ENCODE results near the gene SUOX. TPM values are rescaled to one million over a fixed set of nuclear protein-coding genes. Genes with fewer than 3 reads are reported as not detected.
A peak's percentile ranks its signal among the peaks of the same experiment; 100 is the strongest.

SUOX gene
- total RNA-seq, 6 experiments from 2014 or later = 31.5 to 63.7 (median 47.9) TPM

DNA sequence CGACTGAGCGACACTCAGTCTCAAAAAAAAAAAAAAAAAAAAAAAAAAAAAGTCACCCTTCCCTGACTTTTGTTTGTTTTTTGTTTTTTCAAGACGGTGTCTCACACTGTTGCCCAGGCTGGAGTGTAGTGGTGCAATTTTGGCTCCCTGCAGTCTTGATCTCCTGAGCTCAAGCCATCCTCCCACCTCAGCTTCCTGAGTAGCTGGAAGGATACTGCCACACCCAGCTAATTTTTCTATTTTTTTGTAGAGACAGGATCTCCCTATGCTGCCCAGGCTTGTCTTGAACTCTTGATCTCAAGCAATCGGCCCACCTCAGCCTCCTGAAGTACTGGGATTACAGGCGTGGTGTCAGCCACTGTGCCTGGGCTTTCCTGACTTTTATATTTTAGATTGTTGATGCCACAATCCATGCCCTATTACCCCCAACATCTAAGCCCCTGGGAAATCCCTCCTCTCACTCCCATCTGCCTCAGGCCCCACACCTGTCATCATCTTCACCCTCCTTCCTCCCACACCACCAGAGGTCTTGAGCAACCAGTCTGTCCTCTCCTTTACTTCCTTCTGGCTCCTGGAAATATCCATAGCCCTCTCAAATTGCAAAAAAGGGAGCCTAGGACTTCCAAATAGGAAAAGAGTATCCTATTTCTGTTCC lies 31.6 kb downstream of the SUOX start:
- WGBS (ENCODE audit: insufficient coverage, low coverage, low lambda C conversion rate, missing lambda C conversion rate) = 67% methylated on average over 1 of the region's 5 CpGs
- DNase-seq (no peak), ATAC-seq (no peak)
- intact Hi-C loops (cut with DNase I) = no loop called here
- H3K4me1 ChIP-seq = peaks cover 0 to 14% (median 5%) of the 10 kb centered on the region in 4 donors
- no peaks in the 10 kb centered on the region for H3K27me3 ChIP-seq
- H3K27ac ChIP-seq = peak overlapping the region in 1 of 3 donors; percentile 7
- H3K9me3 ChIP-seq = no peaks in the 10 kb centered on the region
- TF ChIP-seq, protein P1, sequence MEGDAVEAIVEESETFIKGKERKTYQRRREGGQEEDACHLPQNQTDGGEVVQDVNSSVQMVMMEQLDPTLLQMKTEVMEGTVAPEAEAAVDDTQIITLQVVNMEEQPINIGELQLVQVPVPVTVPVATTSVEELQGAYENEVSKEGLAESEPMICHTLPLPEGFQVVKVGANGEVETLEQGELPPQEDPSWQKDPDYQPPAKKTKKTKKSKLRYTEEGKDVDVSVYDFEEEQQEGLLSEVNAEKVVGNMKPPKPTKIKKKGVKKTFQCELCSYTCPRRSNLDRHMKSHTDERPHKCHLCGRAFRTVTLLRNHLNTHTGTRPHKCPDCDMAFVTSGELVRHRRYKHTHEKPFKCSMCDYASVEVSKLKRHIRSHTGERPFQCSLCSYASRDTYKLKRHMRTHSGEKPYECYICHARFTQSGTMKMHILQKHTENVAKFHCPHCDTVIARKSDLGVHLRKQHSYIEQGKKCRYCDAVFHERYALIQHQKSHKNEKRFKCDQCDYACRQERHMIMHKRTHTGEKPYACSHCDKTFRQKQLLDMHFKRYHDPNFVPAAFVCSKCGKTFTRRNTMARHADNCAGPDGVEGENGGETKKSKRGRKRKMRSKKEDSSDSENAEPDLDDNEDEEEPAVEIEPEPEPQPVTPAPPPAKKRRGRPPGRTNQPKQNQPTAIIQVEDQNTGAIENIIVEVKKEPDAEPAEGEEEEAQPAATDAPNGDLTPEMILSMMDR (IDR thresholded peaks at IDR 0.05) = no peak
- no peak for TF ChIP-seq POLR2A (IDR thresholded peaks at IDR 0.05)
- no peak overlapping the region for H3K4me3 ChIP-seq
- H3K36me3 ChIP-seq = no peaks in the 10 kb centered on the region

DNA sequence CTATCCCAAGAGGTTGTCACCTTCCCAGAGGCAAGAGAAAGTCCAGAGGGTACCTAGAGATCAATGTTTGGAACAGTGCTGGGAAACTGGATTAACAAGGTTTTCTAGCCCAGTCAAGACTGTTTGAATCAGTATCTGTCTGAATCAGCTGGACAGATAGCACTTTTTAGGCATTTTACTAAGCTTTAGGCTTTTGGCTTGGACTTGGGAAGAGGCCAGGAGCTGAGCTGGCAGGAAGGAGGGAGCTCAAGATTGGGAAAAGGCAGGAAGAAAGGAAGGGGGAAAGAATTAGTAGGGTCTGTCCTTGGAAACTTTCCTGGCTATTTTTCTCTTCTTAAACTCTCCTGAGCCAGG lies 32.1 kb downstream of the SUOX start:
- intact Hi-C loops (cut with DNase I) = no loop called here
- DNase-seq (no peak), ATAC-seq (peak; percentile 19 to 69 (median 38))
- H3K36me3 ChIP-seq = no peaks in the 10 kb centered on the region
- H3K27me3 ChIP-seq = no peaks in the 10 kb centered on the region
- TF ChIP-seq POLR2A (IDR thresholded peaks at IDR 0.05) = no peak
- H3K4me1 ChIP-seq = peaks cover 0 to 14% (median 5%) of the 10 kb centered on the region in 4 donors
- H3K27ac ChIP-seq = peak overlapping the region in 1 of 3 donors; percentile 7
- H3K4me3 ChIP-seq = no peak overlapping the region
- H3K9me3 ChIP-seq = no peaks in the 10 kb centered on the region

DNA sequence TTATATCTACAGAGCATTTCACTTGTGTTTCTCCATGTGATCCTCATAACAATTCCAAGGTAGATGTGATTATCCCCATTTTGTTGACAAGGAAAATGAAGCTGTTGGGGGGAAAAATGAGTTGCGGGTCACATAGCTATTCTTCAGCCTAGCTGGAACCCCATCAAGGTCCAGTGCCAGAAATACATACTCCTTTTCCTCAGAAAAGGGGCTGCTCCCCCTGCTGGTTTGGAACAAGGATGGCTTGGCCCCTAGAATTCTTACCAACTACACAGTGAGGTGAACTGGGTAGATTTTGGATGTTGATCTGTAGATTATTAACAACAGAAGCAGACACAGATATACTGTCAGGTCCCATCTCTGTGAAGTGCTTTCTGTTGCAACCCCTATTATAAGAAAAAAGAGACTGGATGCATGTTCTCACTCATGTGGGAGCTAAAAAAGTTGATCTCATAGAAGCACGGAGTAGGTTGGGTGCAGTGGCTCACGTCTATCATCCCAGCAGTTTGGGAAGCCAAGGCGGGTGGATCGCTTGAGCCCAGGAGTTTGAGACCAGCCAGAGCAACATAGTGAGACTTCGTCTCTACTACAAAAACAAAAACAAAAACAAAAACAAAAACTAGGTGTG lies 32.7 kb downstream of the SUOX start:
- 73% methylated on average over 6 of the region's 6 CpGs for WGBS (ENCODE audit: insufficient coverage, low coverage, low lambda C conversion rate, missing lambda C conversion rate)
- ATAC-seq (peak; percentile 89 to 93 (median 92)), DNase-seq (peak in 2 of 3 donors; percentile 32 to 64)
- intact Hi-C loops (cut with DNase I) = no loop called here
- H3K4me3 ChIP-seq = no peak overlapping the region
- peak overlapping the region in 1 of 3 donors; percentile 7 for H3K27ac ChIP-seq
- TF ChIP-seq, protein P1 (IDR thresholded peaks at IDR 0.05) = peak; percentile 61 to 75 (median 73)
- TF ChIP-seq POLR2A (IDR thresholded peaks at IDR 0.05) = no peak
- no peaks in the 10 kb centered on the region for H3K9me3 ChIP-seq
- no peaks in the 10 kb centered on the region for H3K27me3 ChIP-seq
- peaks cover 0 to 14% (median 5%) of the 10 kb centered on the region in 4 donors for H3K4me1 ChIP-seq
- no peaks in the 10 kb centered on the region for H3K36me3 ChIP-seq

DNA sequence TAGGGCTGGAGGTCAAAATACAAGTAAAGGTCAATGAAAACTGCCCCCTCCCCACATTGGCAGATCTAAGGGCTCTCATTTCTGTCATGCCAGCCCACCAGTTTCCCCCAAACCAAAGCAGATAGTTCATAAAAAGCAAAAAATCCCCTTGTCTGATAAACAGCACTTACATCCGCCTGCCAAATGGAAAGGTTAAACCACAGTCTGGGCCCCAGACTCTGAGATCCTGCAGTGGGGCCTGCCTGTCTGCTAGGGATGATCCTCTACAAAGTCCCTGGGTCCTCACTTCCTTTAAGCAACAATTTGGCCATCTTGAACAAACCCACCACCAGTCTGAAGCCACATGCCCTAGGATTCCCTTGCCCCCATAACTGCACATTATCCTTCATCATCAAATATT lies 34.9 kb downstream of the SUOX start:
- TF ChIP-seq, protein P1 (IDR thresholded peaks at IDR 0.05) = no peak
- TF ChIP-seq POLR2A (IDR thresholded peaks at IDR 0.05) = no peak
- ATAC-seq (no peak), DNase-seq (no peak)
- Histone ChIP-seq H3K36me3 (no peaks in the 10 kb centered on the region), H3K4me3 (no peak overlapping the region), H3K27me3 (no peaks in the 10 kb centered on the region), H3K27ac (no peak overlapping the region), H3K4me1 (peaks cover 0 to 22% (median 5%) of the 10 kb centered on the region in 4 donors), H3K9me3 (no peaks in the 10 kb centered on the region)
- no CpG with 5 or more reads among the region's 1 CpG for WGBS (ENCODE audit: insufficient coverage, low coverage, low lambda C conversion rate, missing lambda C conversion rate)
- intact Hi-C loops (cut with DNase I) = no loop called here

DNA sequence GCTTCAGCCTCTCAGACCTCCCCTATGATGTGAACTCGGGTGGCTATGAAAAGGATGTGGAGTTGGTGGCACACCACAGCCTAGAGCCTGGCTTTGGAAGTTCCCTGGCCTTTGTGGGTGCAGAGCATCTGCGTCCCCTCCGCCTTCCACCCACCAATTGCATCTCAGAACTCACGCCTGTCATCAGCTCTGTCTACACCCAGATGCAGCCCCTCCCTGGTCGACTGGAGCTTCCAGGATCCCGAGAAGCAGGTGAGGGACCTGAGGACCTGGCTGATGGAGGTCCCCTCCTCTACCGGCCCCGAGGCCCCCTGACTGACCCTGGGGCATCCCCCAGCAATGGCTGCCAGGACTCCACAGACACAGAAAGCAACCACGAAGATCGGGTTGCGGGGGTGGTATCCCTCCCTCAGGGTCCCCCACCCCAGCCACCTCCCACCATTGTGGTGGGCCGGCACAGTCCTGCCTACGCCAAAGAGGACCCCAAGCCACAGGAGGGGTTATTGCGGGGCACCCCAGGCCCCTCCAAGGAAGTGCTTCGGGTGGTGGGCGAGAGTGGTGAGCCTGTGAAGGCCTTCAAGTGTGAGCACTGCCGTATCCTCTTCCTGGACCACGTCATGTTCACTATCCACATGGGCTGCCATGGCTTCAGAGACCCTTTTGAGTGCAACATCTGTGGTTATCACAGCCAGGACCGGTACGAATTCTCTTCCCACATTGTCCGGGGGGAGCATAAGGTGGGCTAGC lies 37.7 kb downstream of the SUOX start:
- no peaks in the 10 kb centered on the region for H3K27me3 ChIP-seq
- H3K4me3 ChIP-seq = no peak overlapping the region
- peaks cover 0 to 26% (median 4%) of the 10 kb centered on the region in 4 donors for H3K4me1 ChIP-seq
- DNase-seq = no peak
- H3K9me3 ChIP-seq = no peaks in the 10 kb centered on the region
- no peak overlapping the region for H3K27ac ChIP-seq
- TF ChIP-seq, protein P1 (IDR thresholded peaks at IDR 0.05) = no peak
- no peak for TF ChIP-seq POLR2A (IDR thresholded peaks at IDR 0.05)
- no peaks in the 10 kb centered on the region for H3K36me3 ChIP-seq
- intact Hi-C loops (cut with DNase I) = no loop called here
- ATAC-seq = no peak
- 93% methylated on average over 2 of the region's 21 CpGs for WGBS (ENCODE audit: insufficient coverage, low coverage, low lambda C conversion rate, missing lambda C conversion rate)

Data from right lobe of liver (tissue), 6 donors.